Activated T-helper 1 cell treated with anti-CD3 and anti-CD28 coated beads, Interleukin-12 subunit alpha, Interleukin-12 subunit beta, Interleukin-2, Interleukin-4 antibody, amounts not matched to agents 30 ng/mL and 10 ng/mL and 1 ng/mL, durations not matched to agents 14 hours and 24 hours and 36 hours (primary cell): ENCODE results near the gene TET2. TPM values are rescaled to one million over a fixed set of nuclear protein-coding genes. Genes with fewer than 3 reads are reported as not detected.
A peak's percentile ranks its signal among the peaks of the same experiment; 100 is the strongest.

ENCODE experiments used
- DNase-seq: peaks from one replicate; pipeline ENCODE4 v3.0.0; 2021; ENCODE audit warnings: low spot score
- H3K27ac Mint-ChIP-seq: one replicate; pipeline ENCODE4 v1.8.0; 2021; ENCODE audit warnings: mild to moderate bottlenecking, mixed read lengths
- H3K27me3 Mint-ChIP-seq: one replicate; pipeline ENCODE4 v1.8.0; 2022; ENCODE audit warnings: mild to moderate bottlenecking, moderate library complexity, mixed read lengths; ENCODE audit not compliant: insufficient read depth
- H3K36me3 Mint-ChIP-seq: one replicate; pipeline ENCODE4 v1.8.0; 2021; ENCODE audit warnings: low read depth, mixed read lengths
- H3K4me1 Mint-ChIP-seq: one replicate; pipeline ENCODE4 v1.8.0; 2021; ENCODE audit warnings: low read depth, mixed read lengths
- H3K4me3 Mint-ChIP-seq: one replicate; pipeline ENCODE4 v1.8.0; 2021; ENCODE audit warnings: mild to moderate bottlenecking, moderate library complexity, mixed read lengths
- H3K9me3 Mint-ChIP-seq: one replicate; pipeline ENCODE4 v1.8.0; 2021; ENCODE audit warnings: mixed read lengths
- intact Hi-C: fragments of 100-400 bp; cut with micrococcal nuclease; formaldehyde crosslinking; loops from one replicate; pipeline ENCODE4 v1.15.1; 2024
- total RNA-seq: library from RNA; stranded (reverse); gene quantifications from 2 replicates; pipeline ENCODE4 v1.2.3, GENCODE V29; 2022

Gene TET2
- 28.7 and 28.8 TPM in 2 replicates for total RNA-seq

DNA sequence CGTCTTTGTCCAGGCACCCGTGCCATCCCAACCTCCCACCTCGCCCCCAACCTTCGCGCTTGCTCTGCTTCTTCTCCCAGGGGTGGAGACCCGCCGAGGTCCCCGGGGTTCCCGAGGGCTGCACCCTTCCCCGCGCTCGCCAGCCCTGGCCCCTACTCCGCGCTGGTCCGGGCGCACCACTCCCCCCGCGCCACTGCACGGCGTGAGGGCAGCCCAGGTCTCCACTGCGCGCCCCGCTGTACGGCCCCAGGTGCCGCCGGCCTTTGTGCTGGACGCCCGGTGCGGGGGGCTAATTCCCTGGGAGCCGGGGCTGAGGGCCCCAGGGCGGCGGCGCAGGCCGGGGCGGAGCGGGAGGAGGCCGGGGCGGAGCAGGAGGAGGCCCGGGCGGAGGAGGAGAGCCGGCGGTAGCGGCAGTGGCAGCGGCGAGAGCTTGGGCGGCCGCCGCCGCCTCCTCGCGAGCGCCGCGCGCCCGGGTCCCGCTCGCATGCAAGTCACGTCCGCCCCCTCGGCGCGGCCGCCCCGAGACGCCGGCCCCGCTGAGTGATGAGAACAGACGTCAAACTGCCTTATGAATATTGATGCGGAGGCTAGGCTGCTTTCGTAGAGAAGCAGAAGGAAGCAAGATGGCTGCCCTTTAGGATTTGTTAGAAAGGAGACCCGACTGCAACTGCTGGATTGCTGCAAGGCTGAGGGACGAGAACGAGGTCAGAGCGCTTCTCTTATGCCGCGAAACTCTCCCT is at the start of gene TET2:
TET2 (plus strand) TSS at position 601 of the 740 bp plus-strand sequence. CDS start 87,067 bp downstream, outside the sequence.
- Mint-ChIP-seq H3K27ac (peak within 1 kb of the TSS; percentile 98), H3K4me3 (peak within 1 kb of the TSS; percentile 95), H3K27me3 (no peaks in the 10 kb centered on the region), H3K9me3 (no peaks in the 10 kb centered on the region), H3K4me1 (peaks cover 50% of the 10 kb centered on the region), H3K36me3 (peaks cover 7% of the 10 kb centered on the region)
- intact Hi-C loops = loop anchor here (1.0 to 5.0 kb wide), 9 partner anchors 46 to 1171 kb away; partner anchors contain the start of genes AIMP1, GSTCD, INTS12 and TBCK
- peak; percentile 77 for DNase-seq

DNA sequence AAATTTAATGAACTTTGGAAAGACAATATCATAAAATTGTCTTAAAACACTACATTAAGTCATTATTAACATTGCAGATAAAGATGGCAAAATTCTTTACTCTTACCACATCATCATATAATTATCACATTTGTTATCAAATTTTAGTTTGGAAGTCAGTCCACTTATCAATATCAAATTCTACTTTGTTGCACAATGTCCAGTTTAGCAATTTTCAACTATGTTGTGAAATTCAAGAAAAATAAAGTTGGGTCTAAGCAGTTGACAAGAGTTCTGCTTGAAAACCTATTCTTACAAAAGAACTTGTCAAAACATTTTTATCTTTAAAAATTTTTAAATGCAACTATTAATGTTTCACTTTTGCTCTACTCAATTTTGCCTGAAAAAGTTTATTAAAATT is 44.7 kb upstream of the TET2 start:
- Mint-ChIP-seq H3K4me3 (no peak overlapping the region), H3K36me3 (no peaks in the 10 kb centered on the region), H3K27ac (no peak overlapping the region), H3K27me3 (peaks cover 5% of the 10 kb centered on the region), H3K9me3 (peaks cover 12% of the 10 kb centered on the region), H3K4me1 (no peaks in the 10 kb centered on the region)
- DNase-seq = no peak
- intact Hi-C loops = no loop called here

DNA sequence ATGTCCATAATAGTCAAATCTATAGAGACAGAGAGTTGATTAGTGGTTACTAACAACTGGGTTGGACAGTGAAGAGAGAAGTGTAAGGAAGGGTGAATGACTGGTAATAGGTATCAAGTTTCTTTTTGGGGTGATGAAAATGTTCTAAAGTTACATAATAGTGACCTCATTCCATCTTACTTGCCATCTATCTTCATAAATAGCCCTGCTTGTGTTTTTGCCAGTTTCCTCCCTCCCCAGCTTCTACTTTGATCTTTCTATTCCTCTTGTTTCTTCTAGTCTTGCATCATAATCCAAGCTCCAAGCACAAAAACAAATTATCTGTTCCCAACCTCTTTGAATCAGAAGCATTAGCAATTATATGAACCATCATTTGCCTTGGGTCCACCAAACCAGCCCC is 40.2 kb upstream of the TET2 start:
- peaks cover 8% of the 10 kb centered on the region for H3K27me3 Mint-ChIP-seq
- H3K36me3 Mint-ChIP-seq = no peaks in the 10 kb centered on the region
- intact Hi-C loops = no loop called here
- H3K4me3 Mint-ChIP-seq = no peak overlapping the region
- no peak for DNase-seq
- H3K4me1 Mint-ChIP-seq = no peaks in the 10 kb centered on the region
- H3K9me3 Mint-ChIP-seq = no peaks in the 10 kb centered on the region
- H3K27ac Mint-ChIP-seq = no peak overlapping the region

DNA sequence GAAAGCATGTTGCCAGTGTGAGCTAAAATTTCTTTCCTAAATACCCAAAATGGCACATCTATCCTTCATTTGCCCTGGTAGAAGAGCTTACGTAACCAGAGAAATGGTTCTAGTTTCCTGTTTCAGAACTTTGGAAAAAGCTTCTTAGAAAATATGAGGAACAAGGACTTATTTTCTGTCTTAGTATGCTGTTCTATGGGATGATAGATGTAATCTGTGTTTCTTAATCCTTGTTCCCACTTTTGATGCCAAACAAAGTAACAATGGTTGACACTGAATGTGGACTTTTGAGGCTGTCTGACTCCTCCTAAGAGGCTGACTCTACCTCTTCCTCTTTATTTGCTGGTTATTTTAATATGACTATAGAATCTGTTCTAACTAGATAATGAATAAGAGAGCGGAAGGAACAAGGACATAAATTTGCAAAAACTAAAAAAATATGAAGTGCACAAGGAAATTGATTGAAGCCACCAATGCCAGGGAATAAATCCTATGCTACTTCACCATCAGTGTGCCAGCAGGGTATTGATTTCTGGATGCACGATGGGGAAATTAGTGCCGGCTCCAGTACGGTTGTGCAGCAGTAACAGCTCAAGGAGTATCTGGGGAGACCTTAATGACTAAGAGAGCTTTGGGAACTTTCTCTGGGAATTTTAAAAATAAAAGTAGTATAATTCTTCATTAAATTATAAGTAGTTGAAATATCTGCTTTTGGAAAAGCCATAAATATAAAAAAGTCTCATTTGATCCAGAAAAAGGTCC is 39.4 kb upstream of the TET2 start:
- Mint-ChIP-seq H3K9me3 (no peaks in the 10 kb centered on the region), H3K4me1 (no peaks in the 10 kb centered on the region), H3K4me3 (no peak overlapping the region), H3K27me3 (peaks cover 8% of the 10 kb centered on the region), H3K36me3 (no peaks in the 10 kb centered on the region), H3K27ac (no peak overlapping the region)
- no peak for DNase-seq
- intact Hi-C loops = no loop called here

DNA sequence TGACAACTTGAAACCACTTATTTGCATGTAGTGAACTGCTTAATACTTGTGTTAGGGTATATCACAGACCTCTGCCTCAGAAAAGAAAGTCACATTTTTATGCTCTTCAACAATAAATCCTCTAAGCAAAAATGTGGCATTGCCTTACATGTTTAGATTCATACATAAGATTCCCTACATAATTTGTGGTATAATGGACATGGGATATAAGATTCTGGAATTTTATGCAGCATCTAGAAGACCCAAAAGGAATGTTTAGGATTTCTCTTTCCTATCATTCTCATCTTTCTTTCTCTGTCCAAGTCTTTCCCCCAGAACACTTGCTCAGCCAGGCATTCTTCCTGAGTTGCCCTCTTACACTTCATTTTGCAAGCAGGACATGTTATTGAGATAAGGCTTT is 37.7 kb upstream of the TET2 start:
- no peak overlapping the region for H3K27ac Mint-ChIP-seq
- peaks cover 7% of the 10 kb centered on the region for H3K27me3 Mint-ChIP-seq
- H3K4me1 Mint-ChIP-seq = no peaks in the 10 kb centered on the region
- DNase-seq = no peak
- H3K4me3 Mint-ChIP-seq = no peak overlapping the region
- intact Hi-C loops = no loop called here
- H3K36me3 Mint-ChIP-seq = no peaks in the 10 kb centered on the region
- H3K9me3 Mint-ChIP-seq = no peaks in the 10 kb centered on the region

DNA sequence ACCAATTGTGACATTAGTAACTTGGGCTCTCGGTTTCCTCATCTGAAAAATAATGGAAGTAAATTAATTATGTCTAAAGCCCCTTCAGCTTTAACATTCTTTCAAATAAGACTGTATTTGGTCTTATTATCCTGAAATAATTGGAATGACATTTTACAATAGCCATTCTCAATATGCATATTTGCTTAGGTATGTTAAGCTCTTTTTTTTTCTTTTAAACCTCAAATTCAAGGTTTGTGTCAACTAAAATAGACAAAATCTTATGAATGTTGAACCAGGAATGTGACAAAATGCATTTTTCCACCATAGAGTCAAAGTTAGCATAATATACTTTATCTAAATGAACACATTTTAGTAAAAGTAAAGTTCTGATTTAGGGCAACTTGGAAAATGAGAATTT is 34.4 kb upstream of the TET2 start:
- no peak overlapping the region for H3K4me3 Mint-ChIP-seq
- H3K4me1 Mint-ChIP-seq = no peaks in the 10 kb centered on the region
- no peaks in the 10 kb centered on the region for H3K36me3 Mint-ChIP-seq
- no peaks in the 10 kb centered on the region for H3K9me3 Mint-ChIP-seq
- H3K27ac Mint-ChIP-seq = no peak overlapping the region
- H3K27me3 Mint-ChIP-seq = peaks cover 19% of the 10 kb centered on the region
- intact Hi-C loops = no loop called here
- DNase-seq = no peak

DNA sequence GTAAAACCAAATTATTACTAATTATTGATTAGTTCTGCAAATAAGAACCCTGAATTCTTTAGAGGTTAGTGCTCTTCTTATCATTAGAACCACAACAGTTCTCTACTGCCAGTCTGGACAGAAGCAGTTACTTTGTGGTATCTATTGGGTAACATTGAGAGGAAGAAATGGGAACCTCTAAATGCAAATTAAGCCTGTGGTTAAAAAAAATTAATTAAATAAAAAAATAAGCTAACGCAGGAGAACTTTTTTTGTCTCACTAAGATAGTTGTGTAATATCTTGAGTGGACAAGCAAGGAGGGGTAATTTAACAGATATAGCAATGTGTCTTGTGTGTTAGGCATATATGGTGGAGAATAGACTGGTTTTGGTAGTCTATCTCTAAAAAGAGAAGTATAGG is 32.9 kb upstream of the TET2 start:
- no peak for DNase-seq
- no peaks in the 10 kb centered on the region for H3K36me3 Mint-ChIP-seq
- H3K4me1 Mint-ChIP-seq = no peaks in the 10 kb centered on the region
- H3K27me3 Mint-ChIP-seq = peaks cover 17% of the 10 kb centered on the region
- no peaks in the 10 kb centered on the region for H3K9me3 Mint-ChIP-seq
- intact Hi-C loops = no loop called here
- H3K27ac Mint-ChIP-seq = no peak overlapping the region
- no peak overlapping the region for H3K4me3 Mint-ChIP-seq

DNA sequence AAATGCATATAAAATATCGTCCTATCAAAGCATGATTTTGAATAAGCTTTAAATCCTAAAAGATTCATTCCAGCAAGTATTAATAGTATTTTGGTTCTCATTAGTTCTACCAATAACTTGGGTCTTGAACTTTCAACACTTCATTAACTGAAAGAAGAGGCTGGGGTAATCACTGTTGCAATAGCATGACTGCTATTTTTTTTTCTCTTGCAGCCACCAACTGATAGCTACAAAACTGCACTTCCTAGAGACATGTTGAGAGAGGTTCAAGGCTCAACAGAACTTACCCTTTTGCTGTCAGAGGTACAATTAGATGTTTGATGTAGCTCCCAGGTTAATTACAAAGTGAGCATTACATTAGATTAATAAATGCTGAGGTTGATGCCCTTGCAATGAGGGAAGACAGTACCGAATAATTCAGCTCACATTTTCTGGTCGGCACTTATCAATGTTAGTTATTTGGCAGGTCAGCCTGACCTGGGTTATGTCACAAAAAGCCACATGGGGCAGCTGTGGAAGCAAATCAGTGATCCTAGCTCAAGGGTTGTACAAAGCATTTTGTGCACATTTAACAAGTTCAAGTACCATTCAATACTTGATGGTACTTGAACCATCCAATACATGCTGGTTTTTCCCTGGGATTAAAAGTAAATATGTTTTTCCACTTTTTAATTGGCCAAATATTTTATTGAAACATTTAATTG is 29.9 kb upstream of the TET2 start:
- H3K27me3 Mint-ChIP-seq = peaks cover 15% of the 10 kb centered on the region
- DNase-seq = no peak
- H3K9me3 Mint-ChIP-seq = no peaks in the 10 kb centered on the region
- no peak overlapping the region for H3K4me3 Mint-ChIP-seq
- no peaks in the 10 kb centered on the region for H3K36me3 Mint-ChIP-seq
- intact Hi-C loops = no loop called here
- no peak overlapping the region for H3K27ac Mint-ChIP-seq
- H3K4me1 Mint-ChIP-seq = no peaks in the 10 kb centered on the region

DNA sequence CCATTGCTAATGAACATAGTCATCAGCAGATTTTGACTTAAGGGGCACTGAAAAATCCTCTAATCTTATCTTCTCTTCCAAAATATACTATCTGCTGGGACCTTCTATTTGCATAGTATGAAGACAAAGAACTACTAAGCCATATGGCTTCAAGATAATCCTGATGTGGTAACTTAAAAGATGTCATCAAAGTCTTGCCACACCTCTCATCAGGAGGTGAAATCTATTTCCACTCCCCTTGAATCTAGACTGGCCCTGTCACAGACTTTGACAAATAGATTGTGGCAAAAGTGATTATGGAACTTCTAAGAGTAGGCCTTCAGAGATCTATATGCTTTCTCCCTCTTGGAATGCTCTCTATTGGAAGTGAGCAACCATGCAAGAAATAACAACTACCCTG is 27.3 kb upstream of the TET2 start:
- no peak for DNase-seq
- intact Hi-C loops = no loop called here
- no peaks in the 10 kb centered on the region for H3K9me3 Mint-ChIP-seq
- no peak overlapping the region for H3K4me3 Mint-ChIP-seq
- no peaks in the 10 kb centered on the region for H3K36me3 Mint-ChIP-seq
- no peaks in the 10 kb centered on the region for H3K4me1 Mint-ChIP-seq
- no peak overlapping the region for H3K27ac Mint-ChIP-seq
- peaks cover 12% of the 10 kb centered on the region for H3K27me3 Mint-ChIP-seq

DNA sequence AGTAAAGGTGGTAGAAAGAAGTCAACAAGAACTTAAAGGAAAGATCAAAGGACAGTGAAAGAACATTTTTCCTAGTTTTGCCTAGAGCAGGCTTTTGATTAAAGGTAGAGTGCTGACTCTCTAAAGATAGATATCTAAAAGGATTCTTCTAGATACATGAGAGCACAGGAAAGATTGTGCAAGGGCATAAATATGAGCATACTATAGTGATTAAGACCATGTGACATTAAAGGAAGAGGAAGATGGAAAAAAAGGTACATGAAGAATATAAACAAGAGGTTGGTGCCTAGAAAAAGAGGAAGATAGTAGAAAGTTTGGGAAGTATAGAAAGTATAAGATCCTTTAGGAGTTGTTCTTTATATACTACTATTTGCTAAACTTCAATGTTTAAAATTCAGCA is 26.1 kb upstream of the TET2 start:
- peaks cover 3% of the 10 kb centered on the region for H3K27me3 Mint-ChIP-seq

DNA sequence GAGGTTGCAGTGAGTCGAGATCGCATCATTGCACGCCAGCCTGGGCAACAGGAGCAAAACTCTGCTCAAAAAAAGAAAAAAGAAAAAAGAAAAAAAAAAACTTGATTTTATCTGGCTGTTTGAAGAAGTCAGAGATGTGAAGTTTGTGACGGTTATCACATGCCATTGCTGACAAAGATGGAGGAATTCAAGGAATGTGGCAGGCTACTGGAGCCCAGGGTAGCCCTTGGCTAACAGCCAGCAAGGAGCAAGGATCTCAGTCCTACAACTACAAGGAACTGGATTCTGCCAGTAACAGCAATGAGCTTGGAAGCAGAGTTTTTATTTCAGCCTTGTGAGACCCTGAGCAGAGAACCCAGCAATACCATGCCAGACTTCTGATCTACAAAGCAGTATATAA is 24.3 kb upstream of the TET2 start:
- no peaks in the 10 kb centered on the region for H3K27me3 Mint-ChIP-seq
- no peaks in the 10 kb centered on the region for H3K9me3 Mint-ChIP-seq
- intact Hi-C loops = no loop called here
- no peak for DNase-seq
- H3K4me1 Mint-ChIP-seq = no peaks in the 10 kb centered on the region
- H3K36me3 Mint-ChIP-seq = no peaks in the 10 kb centered on the region
- no peak overlapping the region for H3K27ac Mint-ChIP-seq
- H3K4me3 Mint-ChIP-seq = no peak overlapping the region

More for the DNA sequence above, 26.1 kb upstream of the TET2 start:
- no peaks in the 10 kb centered on the region for H3K4me1 Mint-ChIP-seq
- DNase-seq = no peak
- H3K9me3 Mint-ChIP-seq = no peaks in the 10 kb centered on the region
- H3K4me3 Mint-ChIP-seq = no peak overlapping the region
- no peaks in the 10 kb centered on the region for H3K36me3 Mint-ChIP-seq
- H3K27ac Mint-ChIP-seq = no peak overlapping the region
- intact Hi-C loops = no loop called here

DNA sequence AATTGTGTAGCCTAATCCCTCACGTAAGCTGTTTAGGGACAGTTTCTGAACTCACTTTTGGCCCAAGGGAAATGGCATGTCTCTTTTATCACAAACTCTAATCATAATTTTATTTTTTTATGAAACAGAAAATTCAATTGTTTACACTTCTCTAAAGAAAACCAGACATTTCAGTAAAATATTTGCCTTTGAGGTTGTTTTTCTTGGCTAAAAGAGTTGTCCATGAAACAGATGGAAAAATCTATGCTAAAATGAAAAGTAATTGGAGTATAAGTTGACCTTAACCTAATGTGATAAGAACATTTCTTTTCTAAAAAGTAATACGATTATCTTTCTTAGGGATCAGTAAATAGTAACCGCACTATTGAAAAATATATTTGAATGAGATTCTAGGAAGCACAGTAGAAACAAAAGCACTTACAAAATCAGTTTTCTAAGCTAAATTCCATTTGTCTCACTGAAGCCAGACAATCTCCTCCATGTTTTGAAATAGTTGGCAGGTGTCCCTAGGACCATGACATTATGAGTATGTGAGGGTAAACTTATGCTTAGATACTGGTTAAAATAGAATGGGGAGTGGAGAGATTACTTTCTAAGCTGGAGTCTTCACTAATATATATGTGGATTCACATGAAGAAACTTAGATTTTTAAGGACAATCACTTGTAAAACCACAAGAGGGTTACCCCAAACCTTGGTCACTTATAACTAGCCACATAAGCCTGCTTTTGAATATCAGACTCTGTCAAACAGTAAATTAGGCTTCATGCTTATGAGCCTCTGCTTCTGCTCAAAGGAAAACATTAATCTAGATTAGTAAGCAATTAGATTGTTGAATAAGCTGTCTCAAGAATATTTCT is 20.1 kb upstream of the TET2 start:
- H3K4me1 Mint-ChIP-seq = no peaks in the 10 kb centered on the region
- H3K27ac Mint-ChIP-seq = no peak overlapping the region
- DNase-seq = no peak
- no peaks in the 10 kb centered on the region for H3K27me3 Mint-ChIP-seq
- no peak overlapping the region for H3K4me3 Mint-ChIP-seq
- intact Hi-C loops = no loop called here
- no peaks in the 10 kb centered on the region for H3K36me3 Mint-ChIP-seq
- no peaks in the 10 kb centered on the region for H3K9me3 Mint-ChIP-seq
